IPS-NIHi7 (cell line): Measurements from ENCODE around the gene AGRN.
"Not testable (repeated sequence)": the region's sequence is repeated elsewhere in the genome, so short reads cannot be mapped to it uniquely, and the experiment has no call there.

Experiments
- DNase-seq: peaks from one replicate; pipeline ENCODE4 v3.0.0; 2012; ENCODE audit warnings: mixed read lengths; ENCODE audit errors: extremely low spot score

AGRN gene

GRCh38 chr1:1067284-1067859, 47.5 kb downstream of the AGRN start:
- DNase-seq = no peak

GRCh38 chr1:1067860-1068516, 48.1 kb downstream of the AGRN start:
- no peak for DNase-seq

DNA sequence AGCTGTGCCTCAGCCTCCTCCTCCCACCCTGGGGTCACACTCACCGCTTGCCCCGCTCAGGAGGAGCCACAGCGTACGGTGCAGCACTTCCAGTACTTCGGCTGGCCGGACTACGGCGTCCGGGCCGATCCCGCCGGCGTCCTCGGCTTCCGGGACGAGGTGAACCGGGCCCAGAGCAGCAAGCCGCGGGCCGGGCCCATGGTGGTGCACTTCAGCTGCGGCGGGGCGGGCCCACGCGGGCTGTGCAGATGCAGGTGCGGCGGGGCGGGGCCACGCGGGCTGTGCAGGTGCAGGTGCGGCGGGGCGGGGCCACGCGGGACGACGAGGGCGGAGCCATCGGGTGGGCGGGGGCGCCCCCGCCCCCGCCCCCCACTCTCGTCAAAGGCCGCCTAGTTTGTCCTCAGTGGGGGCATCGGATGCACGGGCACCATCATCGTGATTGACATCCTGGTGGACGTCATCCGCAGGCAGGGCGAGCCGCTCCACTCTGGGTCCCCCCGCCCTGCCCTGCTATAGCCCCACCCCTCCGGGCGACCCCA, 48.7 kb downstream of the AGRN start:
- no peak for DNase-seq

DNA sequence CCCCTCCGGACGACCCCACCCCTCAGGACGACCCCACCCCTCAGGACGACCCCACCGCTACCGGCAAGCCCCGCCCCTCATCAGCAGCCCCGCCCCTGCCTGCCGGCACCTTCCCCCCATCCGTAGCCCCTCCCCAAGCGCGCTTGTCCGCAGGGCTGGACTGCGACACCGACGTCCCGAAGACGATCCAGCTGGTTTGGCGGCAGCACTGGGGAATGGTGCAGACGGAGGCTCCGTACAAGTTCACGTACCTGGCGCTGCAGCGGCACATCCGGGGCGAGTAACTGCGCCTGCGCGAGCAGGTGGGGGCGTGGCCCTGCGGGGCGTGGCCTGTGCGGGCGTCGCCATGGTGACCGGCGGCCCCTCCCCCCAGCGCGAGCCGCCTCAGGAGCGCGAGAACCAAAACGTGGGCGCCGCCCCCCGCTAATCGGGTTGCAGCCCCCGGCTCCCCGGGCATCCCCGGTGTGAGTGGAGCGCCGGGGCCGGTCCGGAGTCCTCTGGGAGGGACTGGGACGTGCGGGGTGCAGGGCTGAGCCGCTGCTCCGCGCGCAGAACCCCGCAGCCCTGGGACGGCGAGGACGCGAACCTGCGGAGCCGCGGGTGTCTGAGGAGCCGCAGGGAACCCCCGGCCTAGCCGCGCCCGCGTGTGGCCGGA, 49.3 kb downstream of the AGRN start:
- peak; percentile 89 for DNase-seq

GRCh38 chr1:1069711-1070676, 50.1 kb downstream of the AGRN start:
- DNase-seq = no peak

- no peak for DNase-seq
These were observed 51.8 kb downstream of the AGRN start for GRCh38 chr1:1071486-1072298.

DNA sequence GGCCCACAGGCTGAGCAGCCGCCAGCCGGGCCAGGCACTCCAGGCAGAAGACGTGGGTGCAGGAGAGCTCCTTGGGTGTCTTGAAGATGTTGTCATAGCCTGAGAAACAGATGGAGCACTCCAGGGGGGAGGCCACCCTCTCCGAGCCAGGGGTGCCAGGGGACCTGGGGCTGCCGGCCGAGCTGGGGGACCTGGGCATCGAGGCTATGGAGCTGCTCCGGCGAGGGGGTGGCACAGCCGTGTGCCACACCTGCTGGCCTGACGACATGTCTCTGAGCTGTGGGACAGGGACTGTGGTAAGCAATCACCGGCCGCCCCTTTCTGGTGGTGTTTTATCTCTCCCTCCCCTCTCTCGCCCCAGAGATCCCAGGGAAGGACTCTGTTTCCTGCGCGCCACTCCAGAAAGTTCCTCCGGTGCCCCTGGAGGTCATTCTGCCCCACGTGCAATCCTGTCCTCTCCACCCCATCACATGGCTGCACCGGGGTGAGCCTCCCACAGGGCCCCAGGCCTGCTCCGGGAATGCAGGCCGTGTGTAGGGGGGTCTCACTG, 52.5 kb downstream of the AGRN start:
- no peak for DNase-seq

DNA sequence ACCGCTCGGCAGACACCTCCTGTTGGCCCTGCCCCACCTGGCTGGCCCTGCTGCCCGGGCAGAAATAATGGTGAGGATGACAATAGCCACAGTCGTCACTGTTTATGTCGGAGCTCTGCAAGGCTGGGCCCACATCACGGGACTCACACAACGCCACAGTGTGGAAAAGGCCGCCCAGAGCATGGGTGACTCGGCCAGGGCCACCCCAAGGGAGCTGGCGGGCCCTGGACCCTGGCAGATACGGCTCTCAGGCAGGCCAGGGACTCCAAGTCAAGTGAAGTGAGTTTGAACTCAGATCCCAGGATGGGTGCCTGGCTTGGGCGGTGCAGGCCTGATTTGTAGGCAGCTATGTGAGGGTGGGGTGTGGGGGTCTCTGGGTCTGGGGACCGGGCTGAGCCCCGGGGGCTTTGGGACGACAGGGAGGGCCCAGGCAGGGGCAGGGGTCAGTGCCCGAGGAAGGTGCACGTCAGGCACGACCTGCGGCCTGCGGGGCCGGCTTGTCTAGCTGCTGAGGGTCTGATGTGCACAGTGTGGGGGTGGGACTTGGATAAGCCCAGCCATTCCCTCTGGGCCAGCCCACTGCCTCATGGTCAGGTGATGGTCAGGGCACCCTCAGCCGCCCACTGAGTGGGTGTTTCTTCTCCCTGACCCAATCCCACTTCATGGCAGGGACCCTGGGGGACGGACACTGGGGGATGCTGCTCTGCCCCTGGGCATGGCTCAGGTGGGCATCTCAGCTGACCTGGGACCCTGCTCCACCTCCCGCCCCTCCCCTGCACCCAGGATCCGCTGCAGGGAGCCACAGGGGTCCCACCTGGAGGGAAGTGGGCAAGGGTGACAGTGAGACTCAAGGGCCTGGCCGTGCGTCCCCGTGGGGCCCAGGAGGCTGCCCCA, 53.2 kb downstream of the AGRN start:
- DNase-seq = no peak

DNA sequence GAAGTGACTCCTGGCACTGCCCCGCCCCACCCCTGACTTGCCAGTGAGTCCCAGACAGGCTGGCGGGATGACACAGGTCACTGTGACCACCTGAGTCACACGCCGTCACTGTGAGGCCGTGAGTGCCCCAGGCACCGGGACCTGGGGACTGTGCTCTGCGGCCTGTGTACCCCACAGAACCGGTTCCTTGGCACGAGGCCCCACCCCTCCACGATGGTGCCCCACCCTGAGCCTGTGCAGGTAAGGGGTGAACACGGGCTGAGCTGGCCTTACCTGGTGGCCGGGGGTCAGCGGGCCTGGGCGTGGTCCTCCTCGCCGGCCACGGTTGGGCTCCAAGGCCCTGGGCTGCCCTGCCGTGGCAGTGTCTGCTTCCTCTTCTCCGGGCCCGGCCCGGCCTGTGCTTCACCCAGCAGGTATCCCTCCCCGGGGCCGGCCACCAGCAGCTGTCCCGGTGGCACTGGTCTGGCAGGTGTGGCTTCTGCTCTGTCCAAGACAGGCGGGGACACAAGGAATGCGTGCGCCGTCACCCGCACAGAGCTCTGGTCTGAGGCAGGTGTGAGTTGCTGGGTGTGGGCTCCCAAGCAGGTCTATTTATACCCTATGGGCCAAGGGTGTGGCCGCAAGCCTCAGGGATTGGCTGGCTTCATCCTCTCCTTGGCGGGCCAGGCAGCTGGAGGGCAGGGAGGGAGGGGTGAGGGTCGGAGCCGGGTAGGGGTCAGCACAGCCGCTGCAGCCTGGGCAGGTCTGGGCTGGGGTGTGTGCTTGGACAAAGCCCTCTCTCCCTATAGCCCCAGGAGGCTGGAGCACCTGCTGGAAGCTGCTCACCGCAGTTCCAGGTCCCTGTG, 54.0 kb downstream of the AGRN start, which contains the start of gene RNF223:
Gene RNF223 (minus strand): TSS at position 564 of the 845 bp plus-strand sequence. CDS start 1,740 bp downstream, outside the sequence.
- DNase-seq = no peak

DNA sequence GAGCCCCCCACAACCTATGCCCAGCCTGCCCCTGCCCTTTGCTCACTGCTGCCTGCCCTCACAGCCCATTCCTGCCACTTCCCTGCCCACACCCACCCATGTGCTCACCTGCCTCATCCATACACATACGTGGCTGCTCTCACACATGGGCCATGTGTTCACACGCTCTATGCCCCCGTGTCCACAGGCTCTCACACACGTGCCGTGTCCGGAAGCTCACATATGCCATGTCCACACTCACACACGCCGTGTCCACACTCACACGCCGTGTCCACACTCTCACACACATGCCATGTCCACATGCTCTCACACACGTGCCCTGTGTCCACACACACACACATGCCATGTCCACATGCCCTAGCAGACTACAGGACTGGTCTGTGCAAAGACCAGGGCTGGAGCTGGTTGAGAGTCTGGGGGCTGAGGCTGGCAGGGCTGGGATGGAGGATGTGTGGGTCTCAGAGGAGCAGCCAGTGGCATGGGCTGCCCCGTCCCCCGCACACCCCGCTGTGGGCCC, 54.8 kb downstream of the AGRN start:
- DNase-seq = no peak

- DNase-seq = no peak
These were observed 55.4 kb downstream of the AGRN start for GRCh38 chr1:1075148-1075935.

- not testable (repeated sequence) for DNase-seq
These were observed 57.5 kb downstream of the AGRN start for GRCh38 chr1:1077396-1077795.

- peak; percentile 80 for DNase-seq
These were observed 59.6 kb downstream of the AGRN start for GRCh38 chr1:1079408-1080121.

DNA sequence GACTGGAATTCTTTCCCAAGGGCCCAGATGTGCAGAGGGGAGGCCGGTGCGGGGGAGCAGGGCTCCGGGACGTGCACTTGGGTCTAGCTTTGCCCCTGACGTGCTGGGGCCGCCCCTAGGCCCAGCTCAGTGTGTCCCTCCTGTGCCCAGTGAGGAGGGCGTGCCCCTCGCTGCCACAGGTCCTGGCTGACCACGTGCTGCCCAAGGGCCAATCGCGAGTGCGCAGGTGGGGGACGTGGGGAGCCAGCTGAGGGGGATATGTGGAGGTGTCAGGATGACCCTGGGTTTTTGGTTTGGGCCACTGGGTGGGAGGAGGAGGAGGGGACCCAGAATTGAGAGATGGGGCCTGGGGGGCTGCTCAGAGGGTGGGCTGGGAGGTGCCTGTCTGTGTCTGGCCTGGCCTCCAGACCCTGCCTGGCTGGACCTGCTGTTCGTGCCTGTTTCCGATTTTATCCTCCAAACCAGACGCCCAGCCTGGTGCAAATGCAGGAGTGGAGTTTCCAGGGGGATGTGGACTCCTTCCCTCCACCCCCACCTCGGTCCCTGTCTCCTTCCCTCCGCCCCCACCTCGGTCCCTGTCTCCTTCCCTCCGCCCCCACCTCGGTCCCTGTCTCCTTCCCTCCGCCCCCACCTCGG, 60.3 kb downstream of the AGRN start:
- peak; percentile 91 for DNase-seq

- no peak for DNase-seq
These were observed 61.0 kb downstream of the AGRN start for GRCh38 chr1:1080951-1081310.
